Measurements from ENCODE around the gene TRPM4. TPM values are rescaled to one million over a fixed set of nuclear protein-coding genes. Genes with fewer than 3 reads are reported as not detected.

TRPM4 gene
- total and polyA plus RNA-seq, 2 of the 8 experiments (the other 6 are each of a cell fraction or from before 2014, with no cell fraction given), result 11.3 to 13.3 TPM

DNA sequence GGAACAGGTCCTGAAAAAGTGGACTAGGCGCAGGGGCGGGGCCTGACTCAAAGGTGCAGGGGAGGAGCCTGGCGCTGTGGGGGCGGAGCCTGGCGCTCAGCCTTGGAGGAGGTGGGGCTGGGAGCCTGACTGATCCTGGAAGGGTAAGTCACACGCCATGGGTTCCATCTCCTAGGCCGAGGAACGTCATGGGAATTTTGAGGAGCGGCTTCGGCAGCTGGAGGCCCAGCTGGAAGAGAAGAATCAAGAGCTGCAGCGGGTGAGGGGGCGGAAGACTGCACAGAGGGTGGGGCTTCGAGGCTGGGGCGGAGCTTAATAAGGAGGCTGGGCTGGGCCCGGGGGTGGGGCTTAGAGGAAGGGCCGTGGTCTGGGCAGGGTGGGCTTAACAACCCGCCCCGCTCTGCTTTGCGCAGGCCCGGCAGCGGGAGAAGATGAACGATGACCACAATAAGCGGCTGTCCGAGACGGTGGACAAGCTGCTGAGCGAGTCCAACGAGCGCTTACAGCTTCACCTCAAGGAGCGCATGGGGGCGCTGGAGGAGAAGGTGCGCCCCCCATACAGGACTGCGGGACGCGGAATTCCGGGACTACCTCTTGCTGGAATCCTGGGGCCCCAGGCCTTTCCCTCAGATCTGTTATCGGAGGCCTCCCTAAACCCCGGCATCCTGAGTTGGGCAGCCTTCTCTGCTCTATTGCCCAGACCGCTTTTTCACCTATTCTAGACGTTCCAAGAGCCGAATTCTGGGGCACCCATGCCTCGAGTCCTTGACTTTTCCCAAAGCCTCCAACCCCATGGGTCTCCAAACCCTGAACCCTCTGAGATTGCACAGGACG lies 23.8 kb upstream of the TRPM4 start:
- no peak overlapping the region; the same call in 1 of the 2 replicates for H3K18ac ChIP-seq (ENCODE audit: extremely low read depth, low read length)
- H4K5ac ChIP-seq (ENCODE audit: insufficient read length, low read depth, low read length), result peak overlapping the region; percentile 86
- DNase-seq (ENCODE audit: low read depth in 1 of 2, low spot score in 2 of 2), result peak in 1 of 2 experiments; percentile 90
- peak overlapping the region; percentile 61 to 62 for H3K4me2 ChIP-seq (ENCODE audit: insufficient read depth in 1 of 2, low read depth in 2 of 2, low read length in 2 of 2)
- H2BK20ac ChIP-seq (ENCODE audit: low read length), result no peak overlapping the region
- peaks cover 4 to 14% (median 6%) of the 10 kb centered on the region in 4 experiments; a peak in 6 of 7 replicates for H3K4me1 ChIP-seq (replicated peaks in 1 of 4; ENCODE audit: control insufficient read depth in 3 of 4, insufficient read depth in 4 of 4, low read length in 3 of 4)
- CTCF ChIA-PET (ENCODE audit: partially characterized antibody), result interaction anchor here (0.7 to 9.7 kb wide), 10 partner anchors 10 to 92 kb away, joined by 3 to 99 read pairs (median 3); no protein-coding TSS in a partner anchor
- H3K9ac ChIP-seq (replicated peaks in 1 of 4; ENCODE audit: extremely low read depth in 1 of 4, low read depth in 3 of 4, low read length in 3 of 4), result no peak overlapping the region
- no peaks in the 10 kb centered on the region for H3K79me2 ChIP-seq (ENCODE audit: control insufficient read depth in 1 of 2, insufficient read depth in 2 of 2, low read length in 2 of 2)
- no peak for FAIRE-seq
- no peaks in the 10 kb centered on the region for H3K79me1 ChIP-seq (ENCODE audit: low read depth, low read length)
- peak overlapping the region; percentile 43; the same call in 1 of the 2 replicates for H4K8ac ChIP-seq (ENCODE audit: extremely low read depth, insufficient read depth, low read length)
- 74% methylated on average over 23 of the region's 42 CpGs; no CpG with 5 or more reads in 1 of the 2 experiments for WGBS, 2 experiments (ENCODE audit: extremely low coverage in 1 of 2, insufficient coverage in 1 of 2, insufficient read length in 1 of 2, insufficient replicate concordance in 2 of 2, low coverage in 1 of 2, low lambda C conversion rate in 2 of 2, missing lambda C conversion rate in 1 of 2)
- no peak overlapping the region for H2BK12ac ChIP-seq (ENCODE audit: low read depth, low read length)
- H2BK15ac ChIP-seq (ENCODE audit: low read length), result no peak overlapping the region
- no peak overlapping the region for H3K56ac ChIP-seq (replicated peaks; ENCODE audit: insufficient read length, low read depth, low read length)
- no peak overlapping the region for H2AFZ ChIP-seq (ENCODE audit: low read length)
- no peak overlapping the region for H2BK120ac ChIP-seq (replicated peaks; ENCODE audit: low read depth, low read length)
- no peak overlapping the region for H2AK5ac ChIP-seq (ENCODE audit: low read depth, low read length)
- peak overlapping the region in 3 of 4 experiments; percentile 21 to 55 (median 27); a peak in 4 of 8 replicates for H3K4me3 ChIP-seq (ENCODE audit: extremely low read depth in 1 of 4, insufficient read depth in 2 of 4, low read depth in 3 of 4, low read length in 4 of 4)
- H3K27me3 ChIP-seq (replicated peaks in 1 of 4; ENCODE audit: control insufficient read depth in 3 of 4, extremely low read depth in 1 of 4, insufficient read depth in 3 of 4, low read length in 3 of 4), result no peaks in the 10 kb centered on the region
- H3K27ac ChIP-seq (ENCODE audit: low read depth, low read length), result no peak overlapping the region
- peaks cover 0 to 3% of the 10 kb centered on the region in 2 experiments for H4K20me1 ChIP-seq (replicated peaks in 1 of 2; ENCODE audit: control insufficient read depth in 1 of 2, insufficient read depth in 2 of 2, low read length in 2 of 2)
- peaks cover 6% of the 10 kb centered on the region for H3K23me2 ChIP-seq (ENCODE audit: low read depth, low read length)
- H4K91ac ChIP-seq (replicated peaks; ENCODE audit: insufficient read length, low read length), result no peak overlapping the region
- H3K9me3 ChIP-seq (ENCODE audit: insufficient read depth in 2 of 2, low read depth in 1 of 2, low read length in 1 of 2), result no peaks in the 10 kb centered on the region
- H3K14ac ChIP-seq (ENCODE audit: insufficient read length), result no peak overlapping the region
- peak overlapping the region; percentile 49; the same call in 1 of the 2 replicates for H2BK5ac ChIP-seq (ENCODE audit: low read depth, low read length)
- peak overlapping the region; percentile 69 for H3K4ac ChIP-seq (replicated peaks; ENCODE audit: insufficient read length, low read depth, low read length)
- POLR2A ChIA-PET (ENCODE audit: partially characterized antibody), result interaction anchor here (1.2 to 5.8 kb wide), 6 partner anchors 12 to 29 kb away, joined by 3 to 47 read pairs (median 6); partner anchors contain the start of gene PPFIA3
- peaks cover 0 to 8% (median 2%) of the 10 kb centered on the region in 4 experiments; a peak in 2 of 8 replicates for H3K36me3 ChIP-seq (ENCODE audit: control insufficient read depth in 2 of 4, insufficient read depth in 4 of 4, low read length in 3 of 4)
- H3K23ac ChIP-seq (ENCODE audit: insufficient read length), result no peak overlapping the region
